SU-DHL-6 (cell line): Measurements from ENCODE around the gene OR8U1.

ENCODE experiments used
- CTCF ChIP-seq: fragments of 200-600 bp; sonication (generic); IDR thresholded peaks from one replicate; pipeline ENCODE4 v1.5.1; 2017; ENCODE audit warnings: antibody characterized with exemption, mild to moderate bottlenecking, low read length, moderate library complexity; ENCODE audit not compliant: insufficient read depth, poor library complexity, severe bottlenecking
- EZH2phosphoT487 ChIP-seq: fragments of 200-600 bp; sonication (generic), shearing (Covaris generic); conservative IDR thresholded peaks from 2 replicates; pipeline ENCODE4 v1.6.1; 2018; ENCODE audit warnings: mild to moderate bottlenecking, antibody characterized with exemption, low read length, moderate library complexity, mixed read lengths

GRCh38 chr11:56410801-56411200 lies 35.4 kb downstream of the OR8U1 start:
- TF ChIP-seq CTCF (no peak), EZH2phosphoT487 (no peak)
